ENCODE measurements around the gene LAMC1. TPM values are rescaled to one million over a fixed set of nuclear protein-coding genes. Genes with fewer than 3 reads are reported as not detected.

LAMC1 gene
- total RNA-seq, 1 experiment from 2014 or later = 71.5 TPM

DNA sequence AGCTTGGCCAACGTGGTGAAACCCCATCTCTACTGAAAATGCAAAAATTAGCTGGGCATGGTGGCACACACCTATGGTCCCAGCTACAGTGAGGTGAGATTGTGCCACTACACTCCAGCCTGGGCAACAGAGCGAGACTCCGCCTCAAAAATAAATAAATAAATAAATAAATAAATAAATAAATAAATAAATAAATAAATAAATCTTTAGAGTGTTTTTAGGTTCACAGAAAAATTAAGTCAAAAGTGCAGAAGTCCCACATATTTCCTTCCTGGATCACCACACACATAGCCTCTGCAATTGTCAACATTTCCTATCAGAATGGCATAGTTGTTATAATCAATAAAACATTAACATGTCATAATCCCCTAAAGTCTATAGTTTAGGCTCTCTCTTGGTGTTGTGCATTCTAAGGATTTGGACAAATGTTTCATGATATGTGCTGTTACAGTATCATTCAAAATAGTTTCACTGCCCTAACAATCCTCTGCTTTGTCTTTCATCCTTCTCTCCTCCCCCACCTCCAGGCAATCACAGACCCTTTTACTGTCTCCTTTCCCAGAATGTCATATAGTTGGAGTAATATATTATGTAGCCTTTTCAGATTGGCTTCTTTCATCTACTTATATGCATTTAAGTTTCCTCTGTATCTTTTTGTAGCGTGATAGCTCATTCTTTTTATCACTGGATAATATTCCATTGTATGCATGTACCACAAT lies 58.3 kb downstream of the LAMC1 start:
- H3K9me3 ChIP-seq (ENCODE audit: low read length) = no peaks in the 10 kb centered on the region
- H3K4me2 ChIP-seq (ENCODE audit: low read length) = no peak overlapping the region
- no peak overlapping the region for H3K9ac ChIP-seq (ENCODE audit: low read length)
- TF ChIP-seq, protein P1, sequence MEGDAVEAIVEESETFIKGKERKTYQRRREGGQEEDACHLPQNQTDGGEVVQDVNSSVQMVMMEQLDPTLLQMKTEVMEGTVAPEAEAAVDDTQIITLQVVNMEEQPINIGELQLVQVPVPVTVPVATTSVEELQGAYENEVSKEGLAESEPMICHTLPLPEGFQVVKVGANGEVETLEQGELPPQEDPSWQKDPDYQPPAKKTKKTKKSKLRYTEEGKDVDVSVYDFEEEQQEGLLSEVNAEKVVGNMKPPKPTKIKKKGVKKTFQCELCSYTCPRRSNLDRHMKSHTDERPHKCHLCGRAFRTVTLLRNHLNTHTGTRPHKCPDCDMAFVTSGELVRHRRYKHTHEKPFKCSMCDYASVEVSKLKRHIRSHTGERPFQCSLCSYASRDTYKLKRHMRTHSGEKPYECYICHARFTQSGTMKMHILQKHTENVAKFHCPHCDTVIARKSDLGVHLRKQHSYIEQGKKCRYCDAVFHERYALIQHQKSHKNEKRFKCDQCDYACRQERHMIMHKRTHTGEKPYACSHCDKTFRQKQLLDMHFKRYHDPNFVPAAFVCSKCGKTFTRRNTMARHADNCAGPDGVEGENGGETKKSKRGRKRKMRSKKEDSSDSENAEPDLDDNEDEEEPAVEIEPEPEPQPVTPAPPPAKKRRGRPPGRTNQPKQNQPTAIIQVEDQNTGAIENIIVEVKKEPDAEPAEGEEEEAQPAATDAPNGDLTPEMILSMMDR (conservative IDR thresholded peaks at IDR 0.05; ENCODE audit: low read depth, low read length) = no peak
- TF ChIP-seq EZH2phosphoT487 (IDR thresholded peaks at IDR 0.05; ENCODE audit: borderline replicate concordance, low read length) (no peak), EZH2 (IDR thresholded peaks at IDR 0.05; ENCODE audit: low read length, unreplicated experiment) (no peak)
- CTCF ChIA-PET = no interaction called here
- H3K4me1 ChIP-seq (ENCODE audit: insufficient read depth, low read length) = peaks cover 27% of the 10 kb centered on the region
- H4K20me1 ChIP-seq (ENCODE audit: low read length) = 0 out of 2 replicates have a peak, but pooled peaks cover 2% of the 10 kb centered on the region
- DNase-seq (no peak), ATAC-seq (no peak)
- H3K27ac ChIP-seq (ENCODE audit: low read length) = no peak overlapping the region
- H3F3A ChIP-seq (ENCODE audit: low read length, unreplicated experiment) = no peaks in the 10 kb centered on the region
- BruUV-seq (replicated peaks) = no TSS peak
- no peaks in the 10 kb centered on the region for H3K9me2 ChIP-seq (replicated peaks; ENCODE audit: low read length)
- no peaks in the 10 kb centered on the region for H3K36me3 ChIP-seq (ENCODE audit: low read depth, low read length)
- H3K27me3 ChIP-seq (ENCODE audit: low read length) = no peaks in the 10 kb centered on the region
- intact Hi-C loops (cut with micrococcal nuclease) = no loop called here
- no peak overlapping the region for H2AFZ ChIP-seq (ENCODE audit: low read length)
- H3K79me2 ChIP-seq (ENCODE audit: low read length) = peaks cover 90% of the 10 kb centered on the region
- POLR2A ChIA-PET (ENCODE audit: unreplicated experiment) = no interaction called here
- H3K4me3 ChIP-seq (ENCODE audit: low read length) = no peak overlapping the region

DNA sequence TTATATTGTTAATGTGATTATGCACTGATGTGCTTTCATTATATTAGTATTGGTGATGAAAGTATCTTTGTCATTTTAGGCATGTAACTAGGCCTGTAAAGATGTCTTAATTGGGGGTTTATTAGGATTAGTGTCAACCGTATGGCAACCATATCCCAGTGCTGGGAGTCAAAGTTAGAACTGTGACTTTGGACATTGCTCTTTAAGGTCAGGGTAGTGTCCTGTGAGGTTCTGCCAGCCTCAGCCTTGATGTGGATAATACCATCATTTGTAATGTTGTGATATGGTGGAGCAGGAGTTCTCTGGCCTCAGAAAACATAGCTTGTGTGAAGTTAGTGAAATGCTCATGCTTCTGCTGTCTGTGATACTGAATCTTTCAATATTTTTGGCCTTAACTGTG lies 59.4 kb downstream of the LAMC1 start:
- BruUV-seq (replicated peaks) = no TSS peak
- Histone ChIP-seq H3K27ac (ENCODE audit: low read length) (no peak overlapping the region), H3K4me2 (ENCODE audit: low read length) (no peak overlapping the region), H3K9me2 (replicated peaks; ENCODE audit: low read length) (no peaks in the 10 kb centered on the region), H3K27me3 (ENCODE audit: low read length) (no peaks in the 10 kb centered on the region), H3K9me3 (ENCODE audit: low read length) (no peaks in the 10 kb centered on the region), H3K36me3 (ENCODE audit: low read depth, low read length) (no peaks in the 10 kb centered on the region), H2AFZ (ENCODE audit: low read length) (no peak overlapping the region), H3K79me2 (ENCODE audit: low read length) (peaks cover 88% of the 10 kb centered on the region), H3F3A (ENCODE audit: low read length, unreplicated experiment) (no peaks in the 10 kb centered on the region), H3K4me1 (ENCODE audit: insufficient read depth, low read length) (peaks cover 35% of the 10 kb centered on the region), H3K9ac (ENCODE audit: low read length) (no peak overlapping the region), H4K20me1 (ENCODE audit: low read length) (0 out of 2 replicates have a peak, but pooled peaks cover 3% of the 10 kb centered on the region), H3K4me3 (ENCODE audit: low read length) (no peak overlapping the region)
- ChIA-PET CTCF (no interaction called here), POLR2A (ENCODE audit: unreplicated experiment) (no interaction called here)
- no peak for ATAC-seq
- DNase-seq = no peak
- intact Hi-C loops (cut with micrococcal nuclease) = no loop called here
- TF ChIP-seq EZH2phosphoT487 (IDR thresholded peaks at IDR 0.05; ENCODE audit: borderline replicate concordance, low read length) (no peak), EZH2 (IDR thresholded peaks at IDR 0.05; ENCODE audit: low read length, unreplicated experiment) (no peak)
- TF ChIP-seq, protein P1 (conservative IDR thresholded peaks at IDR 0.05; ENCODE audit: low read depth, low read length) = no peak

DNA sequence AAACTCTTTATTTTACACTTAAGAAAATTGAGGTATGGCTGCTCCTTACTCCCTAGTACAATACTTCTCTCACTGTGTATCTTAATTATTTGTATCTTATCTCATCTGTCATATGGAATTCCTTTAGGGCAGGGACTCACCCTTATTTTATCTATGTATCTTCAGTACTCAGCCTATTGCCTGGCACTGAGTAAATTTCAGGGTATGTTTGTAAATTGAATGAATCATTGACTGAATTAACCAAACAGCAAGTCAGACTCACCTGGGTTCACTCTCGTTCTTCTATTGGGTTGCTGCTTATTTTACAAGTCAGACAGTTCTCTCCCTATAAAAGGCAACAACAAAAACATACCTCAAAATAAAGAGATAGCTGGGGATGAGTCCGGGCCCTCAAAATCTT lies 63.8 kb downstream of the LAMC1 start:
- H3K4me1 ChIP-seq (ENCODE audit: insufficient read depth, low read length) = peaks cover 40% of the 10 kb centered on the region
- TF ChIP-seq, protein P1 (conservative IDR thresholded peaks at IDR 0.05; ENCODE audit: low read depth, low read length) = no peak
- TF ChIP-seq EZH2phosphoT487 (IDR thresholded peaks at IDR 0.05; ENCODE audit: borderline replicate concordance, low read length) = no peak
- no peak for TF ChIP-seq EZH2 (IDR thresholded peaks at IDR 0.05; ENCODE audit: low read length, unreplicated experiment)
- H3K36me3 ChIP-seq (ENCODE audit: low read depth, low read length) = no peaks in the 10 kb centered on the region
- H3K27ac ChIP-seq (ENCODE audit: low read length) = peak overlapping the region; percentile 71
- peak; percentile 92 for ATAC-seq
- peak; percentile 78 for DNase-seq
- H3K9me3 ChIP-seq (ENCODE audit: low read length) = no peaks in the 10 kb centered on the region
- H2AFZ ChIP-seq (ENCODE audit: low read length) = no peak overlapping the region
- no TSS peak for BruUV-seq (replicated peaks)
- H3K9me2 ChIP-seq (replicated peaks; ENCODE audit: low read length) = no peaks in the 10 kb centered on the region
- H3K4me2 ChIP-seq (ENCODE audit: low read length) = peak overlapping the region; percentile 25
- H3K4me3 ChIP-seq (ENCODE audit: low read length) = no peak overlapping the region
- POLR2A ChIA-PET (ENCODE audit: unreplicated experiment) = no interaction called here
- CTCF ChIA-PET = no interaction called here
- H3K27me3 ChIP-seq (ENCODE audit: low read length) = no peaks in the 10 kb centered on the region
- H3F3A ChIP-seq (ENCODE audit: low read length, unreplicated experiment) = no peaks in the 10 kb centered on the region
- 0 out of 2 replicates have a peak, but pooled peaks cover 3% of the 10 kb centered on the region for H4K20me1 ChIP-seq (ENCODE audit: low read length)
- H3K79me2 ChIP-seq (ENCODE audit: low read length) = peaks cover 93% of the 10 kb centered on the region
- intact Hi-C loops (cut with micrococcal nuclease) = no loop called here
- no peak overlapping the region for H3K9ac ChIP-seq (ENCODE audit: low read length)

All from PC-3 (cell line).